SKM-1 treated with dmso at 0.1 percent for 144 hours (cell line): Measurements from ENCODE around the gene NAV2.
"Not testable (repeated sequence)": the region's sequence is repeated elsewhere in the genome, so short reads cannot be mapped to it uniquely, and the experiment has no call there.

Experiments used
- DNase-seq: peaks from one replicate; lab custom pipeline; 2025; ENCODE audit not compliant: unreplicated experiment; lab: John Stamatoyannopoulos, UW

The NAV2 gene

GRCh38 chr11:19987331-19987801 lies 274.7 kb downstream of the NAV2 start:
- DNase-seq, result no peak

- DNase-seq, result no peak
Measured at GRCh38 chr11:19988598-19988997, 276.0 kb downstream of the NAV2 start.

GRCh38 chr11:19989191-19989590 lies 276.6 kb downstream of the NAV2 start:
- DNase-seq, result no peak

GRCh38 chr11:19992162-19992561 lies 279.5 kb downstream of the NAV2 start:
- DNase-seq, result no peak

- no peak for DNase-seq
Measured at GRCh38 chr11:19992998-19993397, 280.4 kb downstream of the NAV2 start.

- DNase-seq, result no peak
Measured at GRCh38 chr11:19994672-19995071, 282.0 kb downstream of the NAV2 start.

- no peak for DNase-seq
Measured at GRCh38 chr11:19995145-19995544, 282.5 kb downstream of the NAV2 start.

GRCh38 chr11:19996571-19996970 lies 283.9 kb downstream of the NAV2 start:
- DNase-seq, result no peak

GRCh38 chr11:20000022-20000350 lies 287.3 kb downstream of the NAV2 start:
- no peak for DNase-seq

- DNase-seq, result no peak
Measured at GRCh38 chr11:20000351-20001134, 287.9 kb downstream of the NAV2 start.

- no peak for DNase-seq
Measured at GRCh38 chr11:20002312-20003216, 289.9 kb downstream of the NAV2 start.

- DNase-seq, result no peak
Measured at GRCh38 chr11:20003351-20003750, 290.7 kb downstream of the NAV2 start.

- DNase-seq, result no peak
Measured at GRCh38 chr11:20004866-20005265, 292.2 kb downstream of the NAV2 start.

GRCh38 chr11:20005747-20006146 lies 293.1 kb downstream of the NAV2 start:
- no peak for DNase-seq

- not testable (repeated sequence) for DNase-seq
Measured at GRCh38 chr11:20006618-20007017, 294.0 kb downstream of the NAV2 start.

- no peak for DNase-seq
Measured at GRCh38 chr11:20007386-20007785, 294.7 kb downstream of the NAV2 start.

GRCh38 chr11:20008190-20008870 lies 295.7 kb downstream of the NAV2 start:
- DNase-seq, result no peak

GRCh38 chr11:20008871-20009644 lies 296.4 kb downstream of the NAV2 start:
- DNase-seq, result no peak

- no peak for DNase-seq
Measured at GRCh38 chr11:20010156-20010850, 297.7 kb downstream of the NAV2 start.

GRCh38 chr11:20010851-20011225 lies 298.2 kb downstream of the NAV2 start:
- DNase-seq, result no peak
